Lower lobe of right lung (tissue), 2 donors: ENCODE results near the gene DCAF10. TPM values are rescaled to one million over a fixed set of nuclear protein-coding genes. Genes with fewer than 3 reads are reported as not detected.

ENCODE experiments used
- ATAC-seq, 2 donors: fragments of 200-7000 bp; cut with Tn5 transposase; one replicate each; pipeline ENCODE4 v1.9.1; 2020 to 2022; ENCODE audit warnings: mild to moderate bottlenecking in 2 of 2, moderate library complexity in 2 of 2
- DNase-seq: peaks from one replicate; pipeline ENCODE4 v3.0.0-alpha.2; 2020
- H3K27ac ChIP-seq: fragments of 200-600 bp; one replicate; pipeline ENCODE4 v1.8.0; 2022
- H3K27me3 ChIP-seq: fragments of 200-600 bp; one replicate; pipeline ENCODE4 v1.8.0; 2022; ENCODE audit warnings: low read depth
- H3K36me3 ChIP-seq: fragments of 200-600 bp; one replicate; pipeline ENCODE4 v1.8.0; 2022; ENCODE audit warnings: mild to moderate bottlenecking
- H3K4me1 ChIP-seq: fragments of 200-600 bp; one replicate; pipeline ENCODE4 v1.8.0; 2022
- H3K4me3 ChIP-seq: fragments of 200-600 bp; one replicate; pipeline ENCODE4 v1.8.0; 2022; ENCODE audit warnings: mild to moderate bottlenecking
- H3K9me3 ChIP-seq: fragments of 200-600 bp; one replicate; pipeline ENCODE4 v1.8.0; 2022
- CTCF ChIP-seq: fragments of 200-600 bp; IDR thresholded peaks from one replicate; pipeline ENCODE4 v1.8.0; 2022; ENCODE audit warnings: antibody characterized with exemption, mild to moderate bottlenecking
- intact Hi-C: fragments of 100-400 bp; cut with DNase I; formaldehyde crosslinking; loops from one replicate; pipeline ENCODE4 v1.11.0; 2022
- total RNA-seq: library from RNA; stranded (reverse); fragmentation: NEBNext Ultra II Directional; extraction: Animal tissue kit (Norgen Biotek cat#: 25700); gene quantifications from one replicate; pipeline ENCODE4 v1.2.1, GENCODE V29; 2021
- donor health status: DM: no; HTN: yes; CAD: no; lungs with severe emphysema.

Gene DCAF10
- total RNA-seq, 1 donor from 2014 or later: 24.1 TPM

- Histone ChIP-seq H3K36me3 (no peaks in the 10 kb centered on the region), H3K27me3 (no peaks in the 10 kb centered on the region), H3K27ac (peak overlapping the region; percentile 86), H3K4me1 (peaks cover 48% of the 10 kb centered on the region), H3K9me3 (no peaks in the 10 kb centered on the region), H3K4me3 (peak overlapping the region; percentile 85)
- no peak for TF ChIP-seq CTCF
- DNase-seq (no peak), ATAC-seq (no peak)
- intact Hi-C loops: no loop called here
These were observed 104.5 kb downstream of the DCAF10 start for GRCh38 chr9:37905131-37905505.

GRCh38 chr9:37905776-37906175 lies 105.2 kb downstream of the DCAF10 start:
- Histone ChIP-seq H3K36me3 (no peaks in the 10 kb centered on the region), H3K27ac (no peak overlapping the region), H3K27me3 (no peaks in the 10 kb centered on the region), H3K4me3 (no peak overlapping the region), H3K4me1 (peaks cover 48% of the 10 kb centered on the region), H3K9me3 (no peaks in the 10 kb centered on the region)
- DNase-seq (no peak), ATAC-seq (no peak)
- intact Hi-C loops: no loop called here
- no peak for TF ChIP-seq CTCF

- H3K27me3 ChIP-seq: no peaks in the 10 kb centered on the region
- intact Hi-C loops: no loop called here
- no peak for TF ChIP-seq CTCF
- DNase-seq: no peak
- no peaks in the 10 kb centered on the region for H3K9me3 ChIP-seq
- H3K4me3 ChIP-seq: no peak overlapping the region
- peaks cover 47% of the 10 kb centered on the region for H3K4me1 ChIP-seq
- no peak for ATAC-seq
- H3K27ac ChIP-seq: no peak overlapping the region
- H3K36me3 ChIP-seq: no peaks in the 10 kb centered on the region
These were observed 106.0 kb downstream of the DCAF10 start for GRCh38 chr9:37906312-37907239.

- TF ChIP-seq CTCF: no peak
These were observed 107.7 kb downstream of the DCAF10 start for GRCh38 chr9:37908283-37908682.

GRCh38 chr9:37908698-37909186 lies 108.1 kb downstream of the DCAF10 start:
- DNase-seq (no peak), ATAC-seq (peak; percentile 67 to 77)
- H3K27ac ChIP-seq: peak overlapping the region; percentile 46
- TF ChIP-seq CTCF: no peak
- no peaks in the 10 kb centered on the region for H3K9me3 ChIP-seq
- no peak overlapping the region for H3K4me3 ChIP-seq
- intact Hi-C loops: no loop called here
- H3K4me1 ChIP-seq: peaks cover 33% of the 10 kb centered on the region
- H3K36me3 ChIP-seq: no peaks in the 10 kb centered on the region
- no peaks in the 10 kb centered on the region for H3K27me3 ChIP-seq

More at GRCh38 chr9:37908283-37908682, 107.7 kb downstream of the DCAF10 start:
- H3K9me3 ChIP-seq: no peaks in the 10 kb centered on the region
- peaks cover 31% of the 10 kb centered on the region for H3K4me1 ChIP-seq
- ATAC-seq: peak in 1 of 2 donors; percentile 9
- intact Hi-C loops: no loop called here
- DNase-seq: no peak
- peak overlapping the region; percentile 46 for H3K27ac ChIP-seq
- no peaks in the 10 kb centered on the region for H3K27me3 ChIP-seq
- H3K36me3 ChIP-seq: no peaks in the 10 kb centered on the region
- no peak overlapping the region for H3K4me3 ChIP-seq
